H9 (cell line): ENCODE results near the gene KIF5C. TPM values are rescaled to one million over a fixed set of nuclear protein-coding genes. Genes with fewer than 3 reads are reported as not detected.

ENCODE experiments used
- DNase-seq: peaks from one replicate; pipeline ENCODE4 v3.0.0-alpha.2; 2017
- H2AFZ ChIP-seq: one replicate; pipeline ENCODE4 v1.6.1; 2013; ENCODE audit warnings: mild to moderate bottlenecking, low read length, control low read depth, moderate library complexity
- H2AK5ac ChIP-seq: 2 replicates; pipeline ENCODE4 v1.6.1; 2013; ENCODE audit warnings: low read length, control low read depth, mixed read lengths; ENCODE audit not compliant: insufficient read length
- H2BK120ac ChIP-seq: one replicate; pipeline ENCODE4 v1.6.1; 2013; ENCODE audit warnings: low read depth, mild to moderate bottlenecking, low read length, control low read depth, inconsistent platforms; ENCODE audit not compliant: poor library complexity, severe bottlenecking
- H2BK12ac ChIP-seq: 2 replicates; pipeline ENCODE4 v1.6.1; 2013; ENCODE audit warnings: low read length, control low read depth, mixed read lengths, low read depth; ENCODE audit not compliant: insufficient read length
- H2BK15ac ChIP-seq: 2 replicates; pipeline ENCODE4 v1.6.1; 2013; ENCODE audit warnings: low read depth, low read length, control low read depth
- H2BK20ac ChIP-seq: one replicate; pipeline ENCODE4 v1.6.1; 2013; ENCODE audit warnings: low read depth, mild to moderate bottlenecking, low read length, control low read depth, inconsistent platforms; ENCODE audit not compliant: poor library complexity, severe bottlenecking
- H2BK5ac ChIP-seq: 2 replicates; pipeline ENCODE4 v1.6.1; 2013; ENCODE audit warnings: low read length, control low read depth, mixed read lengths; ENCODE audit not compliant: insufficient read length
- H3K14ac ChIP-seq: 2 replicates; pipeline ENCODE4 v1.6.1; 2013; ENCODE audit warnings: low read length, control low read depth; ENCODE audit not compliant: insufficient read depth
- H3K18ac ChIP-seq: 2 replicates; pipeline ENCODE4 v1.6.1; 2013; ENCODE audit warnings: low read depth, mild to moderate bottlenecking, mixed read lengths, low read length, control low read depth; ENCODE audit not compliant: insufficient read length
- H3K23ac ChIP-seq: 2 replicates; pipeline ENCODE4 v1.6.1; 2013; ENCODE audit warnings: low read length, control low read depth, mixed read lengths, low read depth; ENCODE audit not compliant: insufficient read length
- H3K23me2 ChIP-seq: 2 replicates; pipeline ENCODE4 v1.6.1; 2013; ENCODE audit warnings: low read depth, mild to moderate bottlenecking, mixed read lengths, low read length, control low read depth; ENCODE audit not compliant: insufficient read length, poor library complexity, severe bottlenecking
- H3K27ac ChIP-seq: 2 replicates; pipeline ENCODE4 v1.5.1; 2013; ENCODE audit warnings: low read length, control low read depth, mixed read lengths, low read depth; ENCODE audit not compliant: insufficient read length
- H3K27me3 ChIP-seq: 2 replicates; pipeline ENCODE4 v1.6.1; 2013; ENCODE audit warnings: low read length, control low read depth, inconsistent platforms; ENCODE audit not compliant: insufficient read depth
- H3K4ac ChIP-seq: 2 replicates; pipeline ENCODE4 v1.6.1; 2013; ENCODE audit warnings: low read depth, mild to moderate bottlenecking, control low read depth, inconsistent platforms, low read length, moderate library complexity
- H3K4me1 ChIP-seq: 2 replicates; pipeline ENCODE4 v1.6.1; 2013; ENCODE audit warnings: low read length, control low read depth, inconsistent platforms; ENCODE audit not compliant: insufficient read depth
- H3K4me2 ChIP-seq: 2 replicates; pipeline ENCODE4 v1.6.1; 2013; ENCODE audit warnings: low read length, control low read depth, mixed read lengths; ENCODE audit not compliant: insufficient read length, insufficient read depth
- H3K56ac ChIP-seq: 2 replicates; pipeline ENCODE4 v1.6.1; 2013; ENCODE audit warnings: low read depth, mild to moderate bottlenecking, mixed read lengths, low read length, control low read depth; ENCODE audit not compliant: insufficient read length
- H3K79me1 ChIP-seq: 2 replicates; pipeline ENCODE4 v1.6.1; 2013; ENCODE audit warnings: low read depth, mild to moderate bottlenecking, moderate library complexity, low read length, control low read depth, inconsistent platforms; ENCODE audit not compliant: insufficient read depth, poor library complexity, severe bottlenecking
- H3K79me2 ChIP-seq: 2 replicates; pipeline ENCODE4 v1.6.1; 2013; ENCODE audit warnings: low read length, control low read depth, inconsistent platforms; ENCODE audit not compliant: insufficient read depth
- H3K9ac ChIP-seq: 2 replicates; pipeline ENCODE4 v1.6.1; 2013; ENCODE audit warnings: low read length, control low read depth, mixed read lengths; ENCODE audit not compliant: insufficient read length; ENCODE audit errors: extremely low read depth
- H3K9me3 ChIP-seq: one replicate; pipeline ENCODE4 v1.6.1; 2013; ENCODE audit warnings: low read depth, low read length, inconsistent platforms; ENCODE audit not compliant: control insufficient read depth
- H3T11ph ChIP-seq: one replicate; pipeline ENCODE4 v1.6.1; 2013; ENCODE audit warnings: mild to moderate bottlenecking, low read length, control low read depth, inconsistent platforms
- H4K20me1 ChIP-seq: one replicate; pipeline ENCODE4 v1.6.1; 2013; ENCODE audit not compliant: control insufficient read depth, insufficient read length, insufficient read depth
- H4K5ac ChIP-seq: 2 replicates; pipeline ENCODE4 v1.6.1; 2013; ENCODE audit warnings: low read depth, mild to moderate bottlenecking, mixed read lengths, low read length, control low read depth; ENCODE audit not compliant: insufficient read length
- H4K8ac ChIP-seq: replicated peaks from 2 replicates; pipeline ENCODE4 v1.6.1; 2013; ENCODE audit warnings: low read length, control low read depth, mixed read lengths, low read depth; ENCODE audit not compliant: insufficient read length
- H4K91ac ChIP-seq: 2 replicates; pipeline ENCODE4 v1.6.1; 2013; ENCODE audit warnings: low read depth, mild to moderate bottlenecking, moderate library complexity, mixed read lengths, low read length, control low read depth; ENCODE audit not compliant: insufficient read length
- H3K27ac Mint-ChIP-seq, 3 experiments: 2 replicates in 2 of 3; 3 replicates in 1 of 3; pipeline ENCODE4 v1.8.0; 2020 to 2021; ENCODE audit warnings: mixed read lengths in 3 of 3, mild to moderate bottlenecking in 1 of 3, moderate library complexity in 1 of 3
- H3K27me3 Mint-ChIP-seq: 2 replicates; pipeline ENCODE4 v1.8.0; 2021; ENCODE audit warnings: low read depth, mild to moderate bottlenecking, moderate library complexity, mixed read lengths
- H3K36me3 Mint-ChIP-seq, 3 experiments: 2 replicates in 2 of 3; 3 replicates in 1 of 3; pipeline ENCODE4 v1.8.0; 2020 to 2021; ENCODE audit warnings: low read depth in 3 of 3, mixed read lengths in 3 of 3; ENCODE audit not compliant: insufficient read depth in 1 of 3
- H3K4me1 Mint-ChIP-seq, 2 experiments: 2 replicates each; pipeline ENCODE4 v1.8.0; 2020; ENCODE audit warnings: mixed read lengths in 2 of 2
- H3K4me3 Mint-ChIP-seq, 2 experiments: 2 replicates in 1 of 2; 3 replicates in 1 of 2; pipeline ENCODE4 v1.8.0; 2020 to 2021; ENCODE audit warnings: mild to moderate bottlenecking in 2 of 2, mixed read lengths in 2 of 2, moderate library complexity in 1 of 2
- H3K9me3 Mint-ChIP-seq, 2 experiments: 2 replicates in 1 of 2; 3 replicates in 1 of 2; pipeline ENCODE4 v1.8.0; 2020; ENCODE audit warnings: mild to moderate bottlenecking in 2 of 2, mixed read lengths in 2 of 2, moderate library complexity in 1 of 2
- WGBS: extraction: QIAGEN DNeasy Blood & Tissue Kit; methylation state at CpG from one replicate; pipeline ENCODE4 v1.1.7; 2013; ENCODE audit warnings: missing lambda C conversion rate, low lambda C conversion rate, mixed read lengths; ENCODE audit not compliant: insufficient read length; ENCODE audit errors: extremely low coverage; 5-methylcytosine and 5-hydroxymethylcytosine counted together
- total RNA-seq: library from RNA; stranded (reverse); gene quantifications from 2 replicates; pipeline ENCODE4 v1.2.1, GENCODE V29; 2021
- TF ChIP-seq, protein P1 (sequence below): fragments of 200-600 bp; sonication (generic); conservative IDR thresholded peaks from 3 replicates; pipeline ENCODE4 v1.8.0; 2021; ENCODE audit warnings: antibody characterized with exemption, mild to moderate bottlenecking

KIF5C gene
- total RNA-seq, 1 experiment from 2014 or later, result 52.9 TPM

DNA sequence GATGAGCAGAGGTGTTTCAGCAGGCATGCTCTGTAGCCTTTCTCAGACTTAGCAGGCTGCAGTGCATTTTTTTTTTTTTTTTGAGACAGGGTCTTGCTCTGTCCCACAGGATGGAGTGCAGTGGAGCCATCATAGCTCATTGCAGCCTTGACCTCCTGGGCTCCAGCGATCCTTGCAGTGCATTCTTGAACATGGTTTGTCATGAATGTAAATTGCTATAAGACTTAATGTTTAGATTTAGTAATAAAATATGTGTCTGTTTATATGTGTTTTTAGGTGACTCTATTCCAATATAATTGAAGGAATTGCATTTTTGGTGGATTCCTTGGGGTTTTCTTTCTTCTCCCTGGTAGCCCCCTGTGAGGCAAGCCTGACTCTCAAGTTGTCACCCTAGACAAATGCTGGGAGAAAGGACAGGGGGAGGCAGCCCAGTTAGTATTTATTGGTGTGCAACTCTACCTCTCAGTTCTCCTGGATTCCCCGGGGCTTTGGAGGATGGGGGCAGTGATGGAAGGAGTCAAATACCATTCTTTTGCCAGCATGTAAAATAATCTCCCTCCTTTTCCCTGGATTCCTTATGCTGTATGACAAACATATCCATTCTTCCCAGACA is 186.2 kb downstream of the KIF5C start:
- Histone ChIP-seq H3K9me3 (no peaks in the 10 kb centered on the region), H3K27me3 (no peaks in the 10 kb centered on the region), H3K27ac (no peak overlapping the region), H3K4ac (no peak overlapping the region), H3K9ac (no peak overlapping the region), H4K8ac (no peak overlapping the region), H4K5ac (no peak overlapping the region), H2BK12ac (no peak overlapping the region), H3K4me1 (no peaks in the 10 kb centered on the region), H2BK20ac (no peak overlapping the region), H4K20me1 (no peaks in the 10 kb centered on the region), H2AFZ (no peak overlapping the region), H3K14ac (no peak overlapping the region), H3K4me2 (no peak overlapping the region), H3T11ph (no peak overlapping the region), H3K79me1 (no peaks in the 10 kb centered on the region), H2AK5ac (no peak overlapping the region), H3K23ac (no peak overlapping the region), H3K56ac (no peak overlapping the region), H4K91ac (no peak overlapping the region), H3K79me2 (no peaks in the 10 kb centered on the region), H2BK5ac (no peak overlapping the region), H3K23me2 (no peaks in the 10 kb centered on the region), H2BK15ac (no peak overlapping the region), H2BK120ac (no peak overlapping the region), H3K18ac (no peak overlapping the region)
- TF ChIP-seq, protein P1, sequence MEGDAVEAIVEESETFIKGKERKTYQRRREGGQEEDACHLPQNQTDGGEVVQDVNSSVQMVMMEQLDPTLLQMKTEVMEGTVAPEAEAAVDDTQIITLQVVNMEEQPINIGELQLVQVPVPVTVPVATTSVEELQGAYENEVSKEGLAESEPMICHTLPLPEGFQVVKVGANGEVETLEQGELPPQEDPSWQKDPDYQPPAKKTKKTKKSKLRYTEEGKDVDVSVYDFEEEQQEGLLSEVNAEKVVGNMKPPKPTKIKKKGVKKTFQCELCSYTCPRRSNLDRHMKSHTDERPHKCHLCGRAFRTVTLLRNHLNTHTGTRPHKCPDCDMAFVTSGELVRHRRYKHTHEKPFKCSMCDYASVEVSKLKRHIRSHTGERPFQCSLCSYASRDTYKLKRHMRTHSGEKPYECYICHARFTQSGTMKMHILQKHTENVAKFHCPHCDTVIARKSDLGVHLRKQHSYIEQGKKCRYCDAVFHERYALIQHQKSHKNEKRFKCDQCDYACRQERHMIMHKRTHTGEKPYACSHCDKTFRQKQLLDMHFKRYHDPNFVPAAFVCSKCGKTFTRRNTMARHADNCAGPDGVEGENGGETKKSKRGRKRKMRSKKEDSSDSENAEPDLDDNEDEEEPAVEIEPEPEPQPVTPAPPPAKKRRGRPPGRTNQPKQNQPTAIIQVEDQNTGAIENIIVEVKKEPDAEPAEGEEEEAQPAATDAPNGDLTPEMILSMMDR, result no peak
- Mint-ChIP-seq H3K4me3 (no peak overlapping the region), H3K9me3 (no peaks in the 10 kb centered on the region), H3K27ac (no peak overlapping the region), H3K36me3 (no peaks in the 10 kb centered on the region), H3K27me3 (no peaks in the 10 kb centered on the region), H3K4me1 (peaks cover 0 to 4% of the 10 kb centered on the region in 2 experiments; a peak in 1 of 4 replicates)
- no CpG with 5 or more reads among the region's 2 CpGs for WGBS
- no peak for DNase-seq
